HepG2 (cell line): ENCODE data around the gene IL11RA. TPM values are rescaled to one million over a fixed set of nuclear protein-coding genes. Genes with fewer than 3 reads are reported as not detected.

Experiments
- ATAC-seq: fragments of 200-7000 bp; cut with Tn5 transposase; 3 replicates; pipeline ENCODE4 v1.9.1; 2020; ENCODE audit warnings: mild to moderate bottlenecking, moderate library complexity
- BruUV-seq: library from RNA; stranded (reverse); fragments of 400-500 nt; replicated peaks from 2 replicates; lab custom pipeline; 2021; lab: Mats Ljungman, UMichigan
- CTCF ChIA-PET: fragments of 300-600 bp; formaldehyde crosslinking; extraction: SDS; loops from one replicate; lab custom pipeline; 2021; ENCODE audit warnings: low total read pairs, inconsistent platforms, low intra/inter-chr PET ratio; lab: Yijun Ruan, JAX
- POLR2A ChIA-PET: fragments of 350-600 bp; sonication (Branson Sonifier 250); formaldehyde crosslinking; loops from one replicate; lab custom pipeline; 2020; ENCODE audit warnings: antibody characterized with exemption, inconsistent platforms; lab: Yijun Ruan, JAX
- DNase-seq: peaks from one replicate; pipeline ENCODE4 v3.0.0-alpha.2; 2015; ENCODE audit warnings: low spot score
- FAIRE-seq: peaks from 3 replicates; lab custom pipeline; 2011; peaks lifted over from hg19 to GRCh38; lab: Jason Lieb, UNC
- H2AFZ ChIP-seq: one replicate; pipeline ENCODE4 v1.6.1; 2011; ENCODE audit warnings: low read length, inconsistent platforms
- H3K27ac ChIP-seq: fragments of 300-600 bp; 3 replicates; pipeline ENCODE4 v1.8.0; 2011; ENCODE audit warnings: mixed run types, mild to moderate bottlenecking, mixed read lengths, low read length, inconsistent platforms; ENCODE audit not compliant: insufficient read depth; ENCODE audit errors: extremely low read length
- H3K27me3 ChIP-seq, 2 experiments: fragments of 200-600 bp in 1 of 2; 2 replicates in 1 of 2; 3 replicates in 1 of 2; pipeline versions ENCODE4 v1.6.0 to v1.8.0; 2011; ENCODE audit warnings: low read length in 2 of 2, mild to moderate bottlenecking in 2 of 2, moderate library complexity in 2 of 2, inconsistent platforms in 1 of 2; ENCODE audit not compliant: insufficient read depth in 2 of 2, control insufficient read depth in 1 of 2
- H3K36me3 ChIP-seq, 2 experiments: fragments of 200-600 bp in 1 of 2; replicated peaks in 1 of 2; 2 replicates in 1 of 2; 3 replicates in 1 of 2; pipeline versions ENCODE4 v1.5.1 to v1.8.0; 2011; ENCODE audit warnings: low read length in 2 of 2, inconsistent platforms in 1 of 2; ENCODE audit not compliant: insufficient read depth in 2 of 2, control insufficient read depth in 1 of 2
- H3K4me1 ChIP-seq: 2 replicates; pipeline ENCODE4 v1.5.1; 2012; ENCODE audit warnings: low read length, inconsistent platforms; ENCODE audit not compliant: insufficient read depth
- H3K4me2 ChIP-seq: 2 replicates; pipeline ENCODE4 v1.6.0; 2011; ENCODE audit warnings: low read depth, low read length, inconsistent platforms
- H3K4me3 ChIP-seq, 3 experiments: fragments of 200-600 bp in 1 of 3; sonication (generic), shearing (Covaris generic) in 1 of 3; replicated peaks in 1 of 3; 2 replicates each; pipeline ENCODE4 v1.5.1; 2011 to 2016; ENCODE audit warnings: low read length in 3 of 3, inconsistent platforms in 2 of 3, low read depth in 2 of 3, mild to moderate bottlenecking in 2 of 3, control low read depth in 1 of 3, mixed read lengths in 1 of 3; ENCODE audit not compliant: insufficient read depth in 1 of 3
- H3K79me2 ChIP-seq: one replicate; pipeline ENCODE4 v1.6.1; 2011; ENCODE audit warnings: low read length, inconsistent platforms; ENCODE audit not compliant: insufficient read depth
- H3K9ac ChIP-seq: 2 replicates; pipeline ENCODE4 v1.6.0; 2011; ENCODE audit warnings: mild to moderate bottlenecking, low read depth, low read length, inconsistent platforms; ENCODE audit not compliant: insufficient read depth
- H3K9me3 ChIP-seq: 2 replicates; pipeline ENCODE4 v1.5.1; 2012; ENCODE audit warnings: mild to moderate bottlenecking, low read length
- H4K20me1 ChIP-seq: 2 replicates; pipeline ENCODE4 v1.6.0; 2011; ENCODE audit warnings: inconsistent platforms, mild to moderate bottlenecking, low read length, moderate library complexity; ENCODE audit not compliant: insufficient read depth
- ARID4A ChIP-seq: sonication (generic); formaldehyde crosslinking; IDR thresholded peaks from 2 replicates; pipeline ENCODE4 v1.5.0; 2020; ENCODE audit warnings: mild to moderate bottlenecking, missing genetic modification reagents, borderline replicate concordance
- TCF7L2 ChIP-seq: IDR thresholded peaks from 2 replicates; pipeline ENCODE4 v1.6.1; 2011; ENCODE audit warnings: mild to moderate bottlenecking, low read depth, low read length, moderate library complexity
- ZNF18 ChIP-seq: sonication (generic); formaldehyde crosslinking; IDR thresholded peaks from 2 replicates; pipeline ENCODE4 v1.8.0; 2022; ENCODE audit warnings: mild to moderate bottlenecking, missing genetic modification reagents; ENCODE audit not compliant: insufficient replicate concordance
- WGBS: methylation state at CpG from one replicate; pipeline ENCODE4 v1.1.6; 2017; ENCODE audit warnings: low lambda C conversion rate; 5-methylcytosine and 5-hydroxymethylcytosine counted together
- in situ Hi-C: cut with HindIII; loops from 2 replicates; pipeline ENCODE4 v1.10.0; 2017; ENCODE audit warnings: low pct_unique_long_range_greater_than_20kb; ENCODE audit not compliant: extremely low pct_ligation_motif_present
- intact Hi-C: fragments of 100-400 bp; cut with micrococcal nuclease; formaldehyde crosslinking; loops from one replicate; pipeline ENCODE4 v1.10.0; 2022; ENCODE audit not compliant: unreplicated experiment
- polyA plus RNA-seq, 8 experiments: library from polyadenylated mRNA; depleted of rRNA in 3 of 8; stranded (reverse) in 7 of 8; unstranded in 1 of 8; fragments of >200 nt; fragmentation: Illumina TruSeq in 4 of 8; extraction: Trizol in 4 of 8; gene quantifications; 2 replicates each; pipeline versions ENCODE4 v1.2.1 to v1.2.3, GENCODE V29; 2011 to 2016; ENCODE audit warnings: low read depth in 4 of 8, missing spikeins in 1 of 8, mixed read lengths in 1 of 8; ENCODE audit not compliant: insufficient read depth in 1 of 8
- total RNA-seq, 5 experiments: library from RNA; depleted of rRNA; stranded (reverse); fragments of >200 nt; fragmentation: Illumina TruSeq; extraction: Trizol; gene quantifications; 2 replicates each; pipeline ENCODE4 v1.2.3, GENCODE V29; 2016; ENCODE audit warnings: low read depth in 1 of 5

Gene IL11RA
- total and polyA plus RNA-seq, 2 of the 13 experiments (the other 11 are each of a cell fraction or from before 2014, with no cell fraction given) = 2.0 to 4.2 TPM

GRCh38 chr9:34675048-34675714 lies 23.2 kb downstream of the IL11RA start (continued):
- peak; percentile 19; the same call in 1 of the 2 replicates for TF ChIP-seq ARID4A

GRCh38 chr9:34675869-34676268 lies 23.9 kb downstream of the IL11RA start:
- BruUV-seq = no TSS peak
- 98% methylated on average over 2 of the region's 2 CpGs for WGBS
- ChIA-PET POLR2A (interaction anchor here (0.9 to 1.5 kb wide), 2 partner anchors 11 to 27 kb away, joined by 3 to 5 read pairs; no protein-coding TSS in a partner anchor), CTCF (interaction anchor here (1.4 to 6.1 kb wide), 2 partner anchors 26 to 29 kb away, joined by 4 to 178 read pairs; no protein-coding TSS in a partner anchor)
- intact Hi-C loops = loop anchor here (1.0 kb wide), 2 partner anchors 12 to 26 kb away; no protein-coding TSS in a partner anchor
- in situ Hi-C loops = no loop called here
- DNase-seq (no peak), FAIRE-seq (no peak), ATAC-seq (no peak)
- no peak for TF ChIP-seq ZNF18 (CRISPR knock-in tag)
- no peak for TF ChIP-seq TCF7L2
- Histone ChIP-seq H3K4me3 (no peak overlapping the region), H3K79me2 (no peaks in the 10 kb centered on the region), H3K9me3 (no peaks in the 10 kb centered on the region), H3K36me3 (no peaks in the 10 kb centered on the region), H3K4me2 (no peak overlapping the region), H3K9ac (no peak overlapping the region), H3K27ac (no peak overlapping the region), H3K27me3 (no peaks in the 10 kb centered on the region), H4K20me1 (no peaks in the 10 kb centered on the region), H2AFZ (no peak overlapping the region), H3K4me1 (peaks cover 4% of the 10 kb centered on the region; the same call in 1 of the 2 replicates)
